Neural cell (in vitro differentiated cells): Measurements from ENCODE around the gene DUS3L. TPM values are rescaled to one million over a fixed set of nuclear protein-coding genes. Genes with fewer than 3 reads are reported as not detected.

Experiments
- H2AFZ ChIP-seq: fragments of 200-600, 300-800 bp; sonication (generic), shearing (Covaris generic); 2 replicates; pipeline ENCODE4 v1.6.0; 2014; ENCODE audit warnings: low read depth, mild to moderate bottlenecking, antibody characterized with exemption, low read length, moderate library complexity
- H3F3A ChIP-seq: fragments of 200-600 bp; shearing (Covaris generic); 2 replicates; pipeline ENCODE4 v1.6.1; 2016; ENCODE audit warnings: mild to moderate bottlenecking, moderate library complexity, mixed read lengths, antibody characterized with exemption, low read length; ENCODE audit not compliant: insufficient read depth, poor library complexity, severe bottlenecking
- H3K27ac ChIP-seq: fragments of 200-600, 300-800 bp; sonication (generic), shearing (Covaris generic); 2 replicates; pipeline ENCODE4 v1.5.1; 2014; ENCODE audit warnings: mild to moderate bottlenecking, low read length, moderate library complexity
- H3K27me3 ChIP-seq: fragments of 300-800, 200-600 bp; sonication (generic), shearing (Covaris generic); 2 replicates; pipeline ENCODE4 v1.6.0; 2014; ENCODE audit warnings: mild to moderate bottlenecking, low read depth, low read length, moderate library complexity; ENCODE audit not compliant: insufficient read depth
- H3K36me3 ChIP-seq: fragments of 300-800, 200-600 bp; sonication (generic), shearing (Covaris generic); 2 replicates; pipeline ENCODE4 v1.5.1; 2014; ENCODE audit warnings: mild to moderate bottlenecking, antibody characterized with exemption, low read length, moderate library complexity; ENCODE audit not compliant: insufficient read depth
- H3K4me2 ChIP-seq: fragments of 300-800, 200-600 bp; sonication (generic), shearing (Covaris generic); 2 replicates; pipeline ENCODE4 v1.6.0; 2014; ENCODE audit warnings: mild to moderate bottlenecking, low read length
- H3K4me3 ChIP-seq: fragments of 300-800, 200-600 bp; sonication (generic), shearing (Covaris generic); 2 replicates; pipeline ENCODE4 v1.5.1; 2014; ENCODE audit warnings: mild to moderate bottlenecking, low read length, moderate library complexity
- H3K79me2 ChIP-seq: fragments of 200-600 bp; shearing (Covaris generic); replicated peaks from 2 replicates; pipeline ENCODE4 v1.6.0; 2014; ENCODE audit warnings: mild to moderate bottlenecking, low read length, moderate library complexity; ENCODE audit not compliant: insufficient read depth
- H3K9ac ChIP-seq: fragments of 300-800, 200-600 bp; sonication (generic), shearing (Covaris generic); 2 replicates; pipeline ENCODE4 v1.6.1; 2016; ENCODE audit warnings: mild to moderate bottlenecking, low read length, mixed read lengths
- H3K9me2 ChIP-seq: fragments of 200-600 bp; shearing (Covaris generic); 2 replicates; pipeline ENCODE4 v1.6.1; 2016; ENCODE audit warnings: mild to moderate bottlenecking, low read length, mixed read lengths; ENCODE audit not compliant: insufficient read depth
- H3K9me3 ChIP-seq: fragments of 200-600, 300-800 bp; sonication (generic), shearing (Covaris generic); 2 replicates; pipeline ENCODE4 v1.6.1; 2016; ENCODE audit warnings: mild to moderate bottlenecking, mixed run types, low read length, moderate library complexity, mixed read lengths
- H4K20me1 ChIP-seq: fragments of 200-600 bp; shearing (Covaris generic); 2 replicates; pipeline ENCODE4 v1.6.1; 2016; ENCODE audit warnings: mild to moderate bottlenecking, mixed run types; ENCODE audit not compliant: insufficient read depth
- CTCF ChIP-seq: fragments of 450-650 bp; IDR thresholded peaks from 2 replicates; pipeline ENCODE4 v1.5.1; 2014; ENCODE audit warnings: antibody characterized with exemption, mild to moderate bottlenecking, moderate library complexity; ENCODE audit not compliant: poor library complexity, severe bottlenecking
- EP300 ChIP-seq: fragments of 450-650 bp; conservative IDR thresholded peaks from 2 replicates; pipeline ENCODE4 v1.6.1; 2014; ENCODE audit warnings: antibody characterized with exemption, mild to moderate bottlenecking, moderate library complexity; ENCODE audit not compliant: poor library complexity, severe bottlenecking
- EZH2 ChIP-seq: fragments of 200-600, 300-800 bp; shearing (Covaris generic), sonication (generic); IDR thresholded peaks from 2 replicates; pipeline ENCODE4 v1.6.1; 2014; ENCODE audit warnings: antibody characterized with exemption, low read length, borderline replicate concordance, mild to moderate bottlenecking; ENCODE audit not compliant: insufficient read depth, poor library complexity, severe bottlenecking
- MXI1 ChIP-seq: fragments of 450-650 bp; conservative IDR thresholded peaks from 2 replicates; pipeline ENCODE4 v1.6.1; 2014; ENCODE audit warnings: antibody characterized with exemption, mild to moderate bottlenecking; ENCODE audit not compliant: poor library complexity, severe bottlenecking
- POLR2AphosphoS5 ChIP-seq: IDR thresholded peaks from 2 replicates; pipeline ENCODE4 v1.6.1; 2012
- RAD21 ChIP-seq: fragments of 450-650 bp; conservative IDR thresholded peaks from 2 replicates; pipeline ENCODE4 v1.6.1; 2014; ENCODE audit warnings: antibody characterized with exemption, mild to moderate bottlenecking, moderate library complexity
- REST ChIP-seq: IDR thresholded peaks from 2 replicates; pipeline ENCODE4 v1.6.1; 2012; ENCODE audit warnings: borderline replicate concordance
- SMC3 ChIP-seq: fragments of 450-650 bp; conservative IDR thresholded peaks from 2 replicates; pipeline ENCODE4 v1.6.1; 2014; ENCODE audit warnings: antibody characterized with exemption, mild to moderate bottlenecking, moderate library complexity; ENCODE audit not compliant: poor library complexity
- TAF1 ChIP-seq: IDR thresholded peaks from 2 replicates; pipeline ENCODE4 v1.6.1; 2012; ENCODE audit warnings: low read depth
- polyA plus RNA-seq: library from polyadenylated mRNA; depleted of rRNA; stranded (reverse); fragments of >200 nt; gene quantifications from 2 replicates; pipeline ENCODE4 v1.2.3, GENCODE V29; 2014

The DUS3L gene
- polyA plus RNA-seq, 1 donor from 2014 or later: 34.2 TPM

GRCh38 chr19:5765220-5765619 lies 25.7 kb downstream of the DUS3L start:
- H3K9me2 ChIP-seq: no peaks in the 10 kb centered on the region
- H3K27me3 ChIP-seq: no peaks in the 10 kb centered on the region
- no peak overlapping the region for H2AFZ ChIP-seq
- H3K27ac ChIP-seq: no peak overlapping the region
- no peaks in the 10 kb centered on the region for H3K36me3 ChIP-seq
- no peaks in the 10 kb centered on the region for H3F3A ChIP-seq
- no peak overlapping the region for H3K4me3 ChIP-seq
- H3K4me2 ChIP-seq: no peak overlapping the region
- H3K9me3 ChIP-seq: no peaks in the 10 kb centered on the region
- TF ChIP-seq CTCF (no peak), RAD21 (no peak), REST (no peak), EP300 (no peak), EZH2 (no peak), SMC3 (no peak), POLR2AphosphoS5 (no peak), MXI1 (no peak), TAF1 (no peak)
- no peak overlapping the region for H3K9ac ChIP-seq
- no peaks in the 10 kb centered on the region for H4K20me1 ChIP-seq
- H3K79me2 ChIP-seq: no peaks in the 10 kb centered on the region

- Histone ChIP-seq H3K4me3 (no peak overlapping the region), H3K9ac (no peak overlapping the region), H3K36me3 (no peaks in the 10 kb centered on the region), H3K27me3 (no peaks in the 10 kb centered on the region), H3K79me2 (no peaks in the 10 kb centered on the region), H3K9me2 (no peaks in the 10 kb centered on the region), H4K20me1 (no peaks in the 10 kb centered on the region), H3K27ac (no peak overlapping the region), H2AFZ (no peak overlapping the region), H3K9me3 (no peaks in the 10 kb centered on the region), H3K4me2 (no peak overlapping the region), H3F3A (no peaks in the 10 kb centered on the region)
- no peak for TF ChIP-seq MXI1
- TF ChIP-seq CTCF: no peak
- no peak for TF ChIP-seq RAD21
These were observed 28.2 kb downstream of the DUS3L start for GRCh38 chr19:5762608-5763217.
